ENCODE measurements around the gene EN2. TPM values are rescaled to one million over a fixed set of nuclear protein-coding genes. Genes with fewer than 3 reads are reported as not detected.
A peak's percentile ranks its signal among the peaks of the same experiment; 100 is the strongest.

EN2 gene
- total and polyA plus RNA-seq, 8 donors, result not detected

DNA sequence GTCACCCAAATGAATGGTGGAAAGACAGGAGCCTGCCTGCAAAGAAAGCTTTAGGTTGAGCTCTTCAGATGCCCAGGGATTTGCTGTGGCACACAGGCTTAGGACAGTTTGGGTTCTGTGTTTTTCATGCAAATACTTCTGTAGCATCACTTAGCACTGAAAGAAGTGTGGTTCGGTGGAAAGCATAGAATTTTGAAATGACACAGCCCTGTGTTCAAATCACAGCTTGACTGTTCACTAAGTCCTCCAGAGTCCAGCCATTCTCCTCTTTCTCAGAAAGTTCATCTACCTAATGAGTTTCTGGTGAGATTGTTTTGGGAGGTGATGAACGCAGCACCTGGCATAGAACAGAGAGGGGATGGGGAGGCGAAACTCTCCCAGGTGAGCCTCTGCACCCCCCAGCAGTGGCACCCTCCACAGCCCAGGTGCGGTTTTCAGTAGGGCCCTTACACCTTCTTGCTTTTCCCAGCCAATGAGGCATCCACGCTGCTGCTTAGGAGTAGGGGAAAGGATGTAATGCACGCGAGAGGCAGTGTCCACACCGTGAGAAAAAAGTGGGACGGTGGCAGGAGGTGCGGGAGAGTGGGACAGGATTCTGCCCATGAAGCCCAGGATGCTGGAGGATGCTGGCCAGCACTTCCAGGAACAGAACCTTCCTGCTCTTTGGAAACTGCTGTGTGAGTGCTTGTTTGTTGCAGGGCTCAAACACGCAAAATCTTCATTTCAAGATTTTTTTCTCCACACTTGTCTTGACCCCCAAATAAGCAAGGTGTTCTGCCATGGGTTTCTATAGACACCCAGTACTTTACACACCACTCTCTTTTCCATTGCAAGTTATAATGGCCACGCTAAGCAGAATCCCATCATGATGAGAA is 11.6 kb downstream of the EN2 start:
- no peak for ATAC-seq
- no peak for DNase-seq
- peaks cover 0 to 66% (median 21%) of the 10 kb centered on the region in 4 donors for H3K27me3 ChIP-seq
- H3K4me1 ChIP-seq, result peaks cover 0 to 10% (median 5%) of the 10 kb centered on the region in 3 donors
- 9% methylated on average over 12 of the region's 12 CpGs for whole genome bisulfite sequencing, 2 donors
- no peaks in the 10 kb centered on the region for H3K36me3 ChIP-seq
- FAIRE-seq, result no peak
- TF ChIP-seq, protein P1, sequence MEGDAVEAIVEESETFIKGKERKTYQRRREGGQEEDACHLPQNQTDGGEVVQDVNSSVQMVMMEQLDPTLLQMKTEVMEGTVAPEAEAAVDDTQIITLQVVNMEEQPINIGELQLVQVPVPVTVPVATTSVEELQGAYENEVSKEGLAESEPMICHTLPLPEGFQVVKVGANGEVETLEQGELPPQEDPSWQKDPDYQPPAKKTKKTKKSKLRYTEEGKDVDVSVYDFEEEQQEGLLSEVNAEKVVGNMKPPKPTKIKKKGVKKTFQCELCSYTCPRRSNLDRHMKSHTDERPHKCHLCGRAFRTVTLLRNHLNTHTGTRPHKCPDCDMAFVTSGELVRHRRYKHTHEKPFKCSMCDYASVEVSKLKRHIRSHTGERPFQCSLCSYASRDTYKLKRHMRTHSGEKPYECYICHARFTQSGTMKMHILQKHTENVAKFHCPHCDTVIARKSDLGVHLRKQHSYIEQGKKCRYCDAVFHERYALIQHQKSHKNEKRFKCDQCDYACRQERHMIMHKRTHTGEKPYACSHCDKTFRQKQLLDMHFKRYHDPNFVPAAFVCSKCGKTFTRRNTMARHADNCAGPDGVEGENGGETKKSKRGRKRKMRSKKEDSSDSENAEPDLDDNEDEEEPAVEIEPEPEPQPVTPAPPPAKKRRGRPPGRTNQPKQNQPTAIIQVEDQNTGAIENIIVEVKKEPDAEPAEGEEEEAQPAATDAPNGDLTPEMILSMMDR (IDR thresholded peaks at IDR 0.05), result no peak
- intact Hi-C loops (cut with DNase I), result no loop called here
- H3K4me3 ChIP-seq, result no peak overlapping the region
- H3K9me3 ChIP-seq, result no peaks in the 10 kb centered on the region
- no peak overlapping the region for H3K27ac ChIP-seq

DNA sequence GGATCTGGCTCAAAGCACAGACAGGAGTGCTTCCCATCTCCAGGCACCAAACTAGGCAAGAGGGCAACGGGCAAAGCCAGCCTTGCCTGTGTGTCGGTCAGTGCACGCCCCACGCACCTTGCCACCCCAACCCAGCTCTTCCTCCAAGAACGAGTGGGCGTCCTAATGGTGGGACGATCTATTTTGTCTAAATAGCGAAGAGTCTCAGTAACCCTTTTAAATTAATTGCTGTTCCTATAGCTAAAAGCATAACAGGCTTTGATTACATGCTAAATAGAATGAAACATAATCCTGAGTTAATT is 12.2 kb downstream of the EN2 start:
- ATAC-seq, result no peak
- intact Hi-C loops (cut with DNase I), result no loop called here
- Histone ChIP-seq H3K36me3 (no peaks in the 10 kb centered on the region), H3K27me3 (peaks cover 0 to 65% (median 21%) of the 10 kb centered on the region in 4 donors), H3K4me3 (no peak overlapping the region), H3K27ac (no peak overlapping the region), H3K4me1 (peaks cover 0 to 10% (median 5%) of the 10 kb centered on the region in 3 donors), H3K9me3 (no peaks in the 10 kb centered on the region)
- WGBS, 2 donors, result 22 to 30% methylated on average over 8 of the region's 8 CpGs
- DNase-seq, result no peak
- TF ChIP-seq, protein P1 (IDR thresholded peaks at IDR 0.05), result no peak
- FAIRE-seq, result no peak

DNA sequence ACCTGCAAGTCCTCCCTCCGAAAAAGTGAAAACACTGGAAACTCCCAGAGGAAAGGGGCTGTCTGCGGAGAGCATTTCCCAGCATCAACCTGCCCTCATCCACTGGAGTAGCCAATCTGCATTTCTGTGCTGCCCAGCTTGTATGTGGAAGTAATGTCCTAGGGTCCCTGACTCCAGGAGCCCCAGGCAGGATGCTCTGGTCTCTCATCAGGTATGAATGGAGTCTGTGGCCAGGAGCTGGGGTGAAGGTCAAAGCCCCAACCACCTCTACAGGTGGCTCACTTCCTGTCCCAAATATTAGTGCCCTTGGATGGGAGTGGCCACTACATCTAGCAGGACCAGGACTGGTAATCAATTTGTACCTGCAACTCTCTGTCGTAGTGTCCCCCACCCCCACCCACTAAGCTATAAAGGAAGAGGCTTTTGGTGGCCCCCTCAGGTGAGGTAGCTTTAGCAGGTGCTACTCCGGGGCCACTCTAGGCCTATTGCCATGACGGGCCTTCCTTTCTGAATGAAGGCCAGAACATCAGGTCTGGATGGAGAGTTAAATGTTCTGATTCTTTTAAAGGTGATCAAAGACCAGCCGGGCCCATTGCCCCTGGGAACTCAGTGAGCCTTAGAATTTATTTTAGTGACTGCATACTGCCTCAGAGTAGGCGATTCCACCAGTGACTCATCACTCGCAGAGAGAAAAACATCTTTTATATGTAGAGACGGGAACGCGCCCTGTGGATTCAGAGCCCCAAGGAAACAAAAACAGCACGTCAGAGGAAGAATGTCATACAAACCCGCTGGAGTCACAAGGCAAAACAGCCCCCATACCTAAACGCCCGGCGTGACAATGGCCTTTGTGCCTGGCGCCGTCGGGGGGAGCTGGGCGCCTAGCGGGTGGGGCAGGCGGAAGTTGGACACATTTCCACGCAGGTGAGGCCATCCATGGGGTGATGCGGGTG is 13.0 kb downstream of the EN2 start:
- H3K4me3 ChIP-seq, result no peak overlapping the region
- peak in 1 of 6 donors; percentile 40 for DNase-seq
- TF ChIP-seq, protein P1 (IDR thresholded peaks at IDR 0.05), result no peak
- intact Hi-C loops (cut with DNase I), result no loop called here
- H3K4me1 ChIP-seq, result peaks cover 0 to 10% (median 5%) of the 10 kb centered on the region in 3 donors
- no peaks in the 10 kb centered on the region for H3K9me3 ChIP-seq
- no peak for FAIRE-seq
- WGBS, 2 donors, result 13 to 18% methylated on average over 24 of the region's 24 CpGs
- ATAC-seq, result no peak
- H3K36me3 ChIP-seq, result no peaks in the 10 kb centered on the region
- H3K27ac ChIP-seq, result no peak overlapping the region
- peaks cover 0 to 60% (median 17%) of the 10 kb centered on the region in 4 donors for H3K27me3 ChIP-seq

DNA sequence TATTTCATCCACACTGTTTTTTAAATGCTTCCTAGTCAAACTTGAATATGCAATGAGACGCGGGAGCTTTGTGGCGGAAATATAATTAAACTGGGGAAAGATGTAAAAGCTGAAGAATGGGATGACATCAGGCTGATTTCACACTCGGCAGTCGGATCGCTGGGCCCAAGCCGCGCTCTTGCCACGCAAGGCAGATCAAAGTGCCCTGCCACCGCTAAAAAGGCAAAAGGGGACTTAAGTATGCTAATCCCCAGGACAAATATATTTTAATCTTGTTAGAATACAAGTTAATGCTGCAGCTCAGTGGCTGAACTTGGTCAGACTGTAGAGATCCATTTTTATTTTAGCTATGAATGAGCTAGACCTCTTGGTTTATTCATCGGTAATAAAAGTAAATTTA is 13.8 kb downstream of the EN2 start:
- Histone ChIP-seq H3K27ac (no peak overlapping the region), H3K27me3 (peaks cover 0 to 54% (median 14%) of the 10 kb centered on the region in 4 donors), H3K4me1 (peaks cover 0 to 10% (median 5%) of the 10 kb centered on the region in 3 donors), H3K4me3 (no peak overlapping the region), H3K9me3 (no peaks in the 10 kb centered on the region), H3K36me3 (no peaks in the 10 kb centered on the region)
- ATAC-seq, result no peak
- WGBS, 2 donors, result 21 to 27% methylated on average over 11 of the region's 11 CpGs
- TF ChIP-seq, protein P1 (IDR thresholded peaks at IDR 0.05), result no peak
- no peak for DNase-seq
- no peak for FAIRE-seq
- intact Hi-C loops (cut with DNase I), result no loop called here
